LoVo (cell line): Measurements from ENCODE around the gene TMEM242.
"Not testable (repeated sequence)": the region's sequence is repeated elsewhere in the genome, so short reads cannot be mapped to it uniquely, and the experiment has no call there.

Source experiments
- DNase-seq: peaks from one replicate; pipeline ENCODE4 v3.0.0-alpha.2; 2016; ENCODE audit warnings: low spot score

TMEM242 gene

DNA sequence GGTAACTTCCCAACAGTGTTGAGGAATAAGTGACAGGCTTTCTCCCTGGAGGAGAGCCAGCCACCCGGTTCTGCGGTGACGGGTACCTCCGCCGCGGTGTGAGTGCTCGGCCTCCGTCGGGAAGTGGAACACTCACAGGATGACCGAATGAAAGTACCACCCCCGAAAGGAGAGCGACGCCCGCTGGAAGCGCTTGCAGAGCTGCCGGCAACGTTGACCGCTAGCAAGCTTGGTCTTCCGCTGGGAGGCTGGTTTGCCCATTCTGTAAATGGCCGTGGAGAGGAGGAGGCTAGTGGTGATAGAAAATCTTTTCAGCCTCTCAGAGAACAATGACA is 614 bp upstream of the TMEM242 start:
- peak; percentile 57 for DNase-seq

DNA sequence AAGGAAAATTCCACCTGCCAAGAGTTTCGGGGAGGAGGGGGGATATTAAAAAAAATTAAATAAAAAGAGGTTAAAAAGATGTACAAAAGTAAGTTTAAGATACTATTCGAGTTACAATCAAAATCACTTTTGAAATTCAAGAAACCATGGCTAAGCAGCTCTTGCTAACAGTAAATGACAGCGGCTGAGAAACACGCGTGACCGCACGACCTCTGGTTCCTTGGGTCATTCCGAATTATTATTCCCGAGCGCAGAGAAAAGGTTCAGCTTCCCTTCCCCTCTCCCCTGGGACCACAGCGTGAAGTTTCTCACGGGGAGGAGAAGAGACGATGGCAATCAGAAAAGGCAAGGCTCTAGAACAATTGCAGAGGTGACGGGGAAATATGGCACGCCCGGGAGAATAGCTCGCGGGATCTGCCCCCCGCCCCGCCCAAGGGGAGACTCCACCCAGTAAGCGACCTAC is 496 bp downstream of the TMEM242 start:
- peak; percentile 89 for DNase-seq

DNA sequence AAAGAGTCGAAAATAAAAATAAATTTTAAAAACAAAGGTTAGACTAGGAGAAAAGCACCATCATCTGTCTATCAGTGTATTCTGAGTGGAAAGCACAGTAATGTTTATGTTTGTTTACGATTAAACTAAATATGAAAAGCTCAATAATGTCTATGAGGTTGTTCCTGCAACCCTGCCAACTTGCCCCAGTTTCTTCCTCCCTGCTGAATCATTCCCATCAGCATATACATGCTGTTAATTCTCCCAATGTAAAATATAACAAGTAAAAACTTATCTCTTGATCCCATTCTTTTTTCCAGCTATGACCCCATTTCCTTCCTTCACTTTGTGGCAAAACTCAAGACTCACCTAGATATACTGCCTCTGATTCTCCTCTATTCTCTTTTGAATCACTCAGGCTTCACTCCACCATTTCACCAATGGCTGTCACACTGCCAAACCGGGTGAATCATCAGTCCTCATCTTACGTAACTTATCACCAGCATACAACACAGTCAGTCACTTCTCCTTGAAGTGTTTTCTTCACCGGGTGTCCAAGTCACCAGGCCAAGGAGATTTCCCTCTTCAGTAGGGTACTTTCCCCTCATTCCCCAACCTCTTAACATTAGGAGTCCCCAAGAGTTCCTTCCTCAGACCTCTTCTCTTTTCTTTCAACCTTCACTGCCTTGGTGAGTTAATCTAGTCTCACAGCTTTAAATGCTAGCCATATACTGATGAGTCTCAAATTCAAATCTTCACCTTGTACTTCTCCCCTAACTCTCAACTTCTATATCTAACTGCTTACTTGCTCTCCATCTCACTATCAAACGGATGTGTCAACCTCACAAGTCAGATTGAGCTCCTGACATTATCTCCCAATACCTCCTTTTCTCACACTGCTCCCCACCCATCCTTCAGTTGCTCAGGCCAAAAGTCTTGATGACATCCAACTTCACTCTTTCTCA is 6.2 kb downstream of the TMEM242 start:
- peak; percentile 50 for DNase-seq

DNA sequence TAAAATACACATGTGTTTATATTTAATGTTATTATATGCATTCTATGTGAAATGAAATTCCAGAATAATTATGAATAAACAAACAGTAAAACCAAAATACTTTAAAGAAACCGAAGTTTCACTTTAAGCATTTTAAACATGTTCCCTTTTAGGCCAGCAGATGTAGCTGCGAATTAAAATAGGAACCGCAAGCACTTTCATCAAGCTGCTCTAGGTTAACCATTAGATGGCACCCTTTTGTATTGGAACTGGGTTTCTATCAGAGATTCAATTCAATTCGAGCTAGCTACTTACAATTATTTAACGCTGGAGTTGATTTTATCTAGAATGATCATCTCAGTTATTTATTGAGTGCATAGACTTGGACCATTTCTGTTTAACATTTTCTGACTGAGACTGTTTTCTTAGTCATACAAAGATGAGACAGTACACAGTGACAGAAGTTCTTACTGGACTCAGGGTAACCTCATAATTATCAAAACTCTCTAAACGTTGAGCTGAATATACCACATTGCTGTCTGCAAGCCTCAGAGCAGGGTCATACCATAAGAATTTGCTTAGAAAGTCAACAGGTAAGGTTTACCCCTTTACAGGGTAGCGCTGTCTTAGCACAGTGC is 8.5 kb downstream of the TMEM242 start:
- peak; percentile 63 for DNase-seq

DNA sequence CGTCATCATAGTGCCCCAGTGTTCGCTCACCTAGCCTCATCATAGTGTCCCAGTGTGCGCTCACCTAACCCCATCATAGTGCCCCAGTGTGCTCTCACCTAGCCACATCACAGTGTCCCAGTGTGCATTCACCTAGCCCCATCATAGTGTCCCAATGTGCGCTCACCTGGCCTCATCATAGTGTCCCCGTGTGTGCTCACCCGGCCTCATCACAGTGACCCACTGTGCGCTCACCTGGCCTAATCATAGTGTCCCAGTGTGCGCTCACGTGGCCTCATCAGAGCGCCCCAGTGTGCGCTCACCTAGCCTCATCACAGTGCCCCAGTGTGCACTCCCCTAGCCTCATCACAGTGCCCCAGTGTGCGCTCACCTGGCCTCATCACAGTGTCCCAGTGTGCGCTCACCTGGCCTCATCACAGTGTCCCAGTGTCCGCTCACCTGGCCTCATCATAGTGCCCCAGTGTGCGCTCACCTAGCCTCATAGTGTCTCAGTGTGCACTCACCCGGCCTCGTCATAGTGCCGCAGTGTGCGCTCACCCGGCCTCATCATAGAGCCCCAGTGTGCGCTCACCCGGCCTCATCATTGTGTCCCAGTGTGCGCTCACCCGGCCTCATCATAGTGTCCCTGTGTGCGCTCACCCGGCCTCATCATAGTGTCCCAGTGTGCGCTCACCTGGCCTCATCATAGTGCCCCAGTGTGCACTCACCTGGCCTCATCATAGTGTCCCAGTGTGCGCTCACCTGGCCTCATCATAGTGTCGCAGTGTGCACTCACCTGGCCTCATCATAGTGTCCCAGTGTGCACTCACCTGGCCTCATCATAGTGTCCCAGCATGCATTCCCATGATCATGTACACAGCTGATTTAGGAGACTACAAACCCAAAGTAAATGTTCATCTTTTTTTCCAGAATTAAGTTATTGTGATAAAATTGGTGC is 9.5 kb downstream of the TMEM242 start:
- no peak for DNase-seq

DNA sequence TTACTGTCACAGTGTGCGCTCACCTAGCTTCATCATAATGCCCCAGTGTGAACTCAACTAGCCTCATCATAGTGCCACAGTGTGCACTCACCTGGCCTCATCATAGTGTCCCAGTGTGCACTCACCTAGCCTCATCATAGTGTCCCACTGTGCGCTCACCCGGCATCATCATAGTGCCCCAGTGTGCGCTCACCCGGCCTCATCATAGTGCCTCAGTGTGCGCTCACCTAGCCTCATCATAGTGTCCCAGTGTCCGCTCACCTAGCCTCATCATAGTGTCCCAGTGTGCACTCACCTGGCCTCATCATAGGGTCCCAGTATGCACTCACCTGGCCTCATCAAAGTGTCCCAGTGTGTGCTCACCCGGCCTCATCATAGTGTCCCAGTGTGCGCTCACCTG is 10.6 kb downstream of the TMEM242 start:
- no peak for DNase-seq

DNA sequence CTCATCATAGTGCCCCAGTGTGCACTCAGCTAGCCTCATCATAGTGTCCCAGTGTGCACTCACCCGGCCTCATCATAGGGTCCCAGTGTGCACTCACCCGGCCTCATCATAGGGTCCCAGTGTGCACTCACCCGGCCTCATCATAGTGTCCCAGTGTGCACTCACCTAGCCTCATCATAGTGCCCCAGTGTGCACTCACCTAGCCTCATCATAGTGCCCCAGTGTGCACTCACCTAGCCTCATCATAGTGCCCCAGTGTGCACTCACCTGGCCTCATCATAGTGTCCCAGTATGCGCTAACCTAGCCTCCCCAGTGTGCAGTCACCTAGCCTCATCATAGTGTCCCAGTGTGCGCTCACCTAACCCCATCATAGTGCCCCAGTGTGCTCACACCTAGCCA is 12.6 kb downstream of the TMEM242 start:
- DNase-seq, result not testable (repeated sequence)

DNA sequence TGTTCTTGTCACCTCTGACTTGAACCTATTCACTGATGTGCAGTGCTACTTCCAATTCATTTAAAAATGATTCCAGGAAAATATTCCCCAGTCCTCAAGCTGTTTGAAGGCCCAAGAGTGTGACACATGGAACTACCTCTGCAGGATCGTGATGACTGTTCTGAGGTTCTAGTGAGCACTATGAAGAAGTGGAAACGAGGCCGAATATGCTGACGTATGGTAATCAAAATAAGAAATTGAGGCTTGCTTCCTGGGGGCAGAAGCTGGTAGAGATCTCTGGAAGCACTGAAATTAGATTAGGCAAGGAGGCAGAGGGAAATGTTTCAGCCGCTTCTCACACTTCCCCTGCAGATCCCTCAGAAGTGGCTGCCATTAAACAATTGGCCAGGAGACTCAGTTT is 15.7 kb downstream of the TMEM242 start:
- DNase-seq, result no peak

DNA sequence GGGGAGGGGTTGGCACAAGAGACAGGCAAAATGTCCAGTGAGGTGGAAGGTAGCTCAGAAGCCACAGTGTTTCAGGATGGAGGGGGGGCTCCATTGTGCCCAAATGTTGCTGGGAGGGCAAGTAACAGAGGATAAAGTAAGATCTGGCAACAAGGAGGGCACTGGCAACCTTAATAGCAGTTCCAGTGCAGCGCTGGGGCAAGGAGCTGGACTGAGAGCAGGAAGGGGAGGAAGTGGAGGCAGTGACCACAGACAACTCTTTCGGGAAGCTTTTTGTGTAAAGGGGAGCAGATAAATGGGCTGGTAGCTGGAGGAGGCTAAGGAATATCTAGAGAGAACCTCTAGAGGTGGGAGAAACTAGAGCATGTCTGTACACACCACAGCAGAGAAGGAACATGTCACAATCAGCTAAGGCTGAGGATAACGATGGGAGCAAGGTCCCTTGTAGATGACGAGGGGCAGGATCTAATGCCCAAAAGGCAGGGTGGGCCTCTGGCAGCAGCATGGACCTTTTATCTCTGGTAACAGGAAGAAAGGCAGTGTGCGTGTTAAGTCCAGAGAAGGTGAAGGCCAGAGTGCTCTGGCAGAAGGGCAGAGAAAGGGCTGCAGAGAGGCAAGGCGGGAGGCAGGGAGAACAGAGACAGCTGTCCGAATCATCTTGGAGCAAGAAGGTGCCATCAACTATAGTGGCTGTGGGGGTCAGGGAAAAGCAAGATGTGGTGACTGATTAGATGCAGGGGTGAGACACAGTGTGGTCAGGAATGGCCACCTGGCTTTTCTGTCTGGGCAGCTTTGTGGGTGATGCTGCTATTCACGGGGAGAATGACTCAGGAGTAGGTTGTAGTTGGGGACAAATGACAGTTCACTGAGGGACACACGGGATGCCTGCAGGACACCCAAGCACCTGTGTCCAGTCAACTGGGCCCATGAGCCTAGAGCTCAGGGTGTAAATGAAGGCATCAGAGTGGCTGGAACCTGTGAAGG is 17.4 kb downstream of the TMEM242 start:
- no peak for DNase-seq

DNA sequence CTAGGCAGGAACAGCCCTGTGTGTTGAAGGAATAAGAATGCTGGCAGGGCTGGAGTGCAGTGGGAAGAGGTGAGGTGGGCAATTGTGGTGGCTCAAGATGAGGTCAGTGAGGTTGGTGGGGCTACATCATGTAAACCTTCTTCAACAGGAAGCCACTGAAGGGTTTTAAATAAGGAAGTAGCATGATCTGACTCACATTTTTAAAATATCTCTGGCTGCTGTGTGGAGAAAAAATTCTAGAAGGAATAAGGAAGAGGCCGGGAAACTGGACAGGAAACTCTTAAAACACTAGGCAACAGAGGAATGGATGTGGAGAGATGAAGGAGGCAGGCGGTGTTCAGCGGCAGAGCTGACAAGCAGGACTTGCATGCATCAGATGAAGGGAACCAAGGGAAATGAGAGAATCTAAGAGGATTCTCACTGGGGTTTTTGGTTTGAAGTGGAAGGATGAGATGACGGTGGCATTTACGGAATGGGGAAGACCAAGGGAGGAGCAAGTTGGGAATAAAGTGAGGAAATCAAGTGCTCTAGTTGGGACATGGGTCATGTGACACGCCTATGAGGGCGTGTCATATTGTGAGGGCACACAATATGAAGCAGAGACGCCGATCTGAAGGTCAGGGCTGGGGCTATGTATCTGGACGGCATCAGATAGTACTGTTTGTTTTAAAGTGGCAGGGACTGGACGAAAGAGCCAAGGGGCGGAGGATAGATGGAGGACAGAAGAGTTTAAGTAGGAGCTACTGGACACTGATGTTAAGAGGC is 18.2 kb downstream of the TMEM242 start:
- no peak for DNase-seq

DNA sequence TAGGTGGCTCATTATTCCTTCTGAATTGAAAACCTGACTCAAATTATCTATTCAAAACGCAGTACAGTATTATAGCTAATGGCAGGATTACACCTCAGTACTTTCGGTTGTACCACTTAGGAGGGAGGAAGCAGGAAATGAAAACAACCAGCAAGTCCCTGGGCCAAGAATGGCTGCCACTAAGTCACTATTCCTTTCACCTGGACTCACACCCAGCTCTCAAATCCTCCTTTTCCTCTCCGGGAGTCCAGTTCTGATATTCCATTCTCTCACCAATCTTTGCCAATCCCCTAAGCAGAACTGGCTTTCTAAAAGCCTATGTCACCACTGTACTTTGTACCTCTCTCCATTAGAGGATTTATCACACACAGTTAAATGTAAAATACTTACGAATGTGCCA is 20.6 kb downstream of the TMEM242 start:
- DNase-seq, result no peak

DNA sequence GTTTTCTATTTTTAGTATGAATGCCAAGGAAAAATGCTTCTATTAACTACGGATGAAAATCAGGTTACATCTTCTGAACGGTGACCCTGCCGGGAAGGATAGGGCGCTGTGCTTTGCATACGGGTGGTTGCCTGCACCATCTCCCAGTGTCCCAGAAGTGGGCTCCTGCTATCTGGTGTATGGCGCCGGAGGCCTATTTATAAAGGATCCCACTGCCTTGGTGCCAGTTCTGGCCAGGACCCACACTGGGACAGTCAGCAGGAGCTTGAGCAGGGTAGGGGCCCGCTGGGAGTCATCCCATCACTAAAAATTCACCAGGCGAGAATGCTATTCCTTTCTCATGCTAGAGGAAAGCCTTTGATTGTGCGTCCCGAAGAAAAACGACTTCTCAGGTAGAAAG is 22.9 kb downstream of the TMEM242 start:
- DNase-seq, result no peak

DNA sequence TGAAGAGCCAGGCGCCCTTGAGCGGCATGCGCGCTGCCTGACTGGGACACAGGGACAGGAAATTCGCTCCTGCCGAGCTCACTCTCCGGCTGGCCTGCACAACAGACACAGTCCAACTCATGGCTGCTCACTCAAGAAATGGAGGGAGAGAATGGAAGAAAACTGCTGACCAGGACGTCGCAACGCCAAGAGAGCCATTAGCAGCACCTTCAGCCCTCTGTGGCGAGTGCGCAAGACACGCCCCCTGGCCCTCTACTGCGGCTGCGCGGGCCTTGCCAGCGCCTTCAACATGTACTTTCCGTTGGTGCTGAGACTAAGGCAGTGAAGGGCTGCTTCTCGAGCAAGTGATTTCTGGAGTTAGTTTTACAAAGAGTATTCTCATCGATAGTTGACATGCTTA is 23.3 kb downstream of the TMEM242 start:
- no peak for DNase-seq

DNA sequence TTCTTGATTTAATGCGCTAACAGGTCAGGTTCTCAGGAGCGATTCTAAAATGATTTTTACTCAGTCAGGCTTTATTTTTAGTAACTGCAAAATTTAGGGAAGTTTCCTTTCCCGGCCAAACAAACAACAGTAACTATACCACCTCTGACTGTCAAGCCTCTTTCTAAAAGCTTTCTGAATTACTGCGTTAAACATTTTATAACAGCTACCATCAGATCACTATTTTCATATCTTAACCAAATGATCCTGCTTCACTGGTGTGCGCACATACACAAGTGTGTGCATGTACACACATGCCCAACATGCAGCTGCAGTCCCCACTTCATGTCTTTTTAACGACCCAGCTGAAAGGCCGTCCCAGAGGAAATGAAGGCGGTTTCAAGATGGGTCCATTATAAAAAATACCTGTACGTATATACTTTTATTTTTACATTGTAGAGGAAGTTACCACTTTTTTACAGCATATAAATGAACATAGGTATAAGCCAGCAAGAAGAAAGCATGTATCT is 25.0 kb downstream of the TMEM242 start:
- no peak for DNase-seq

DNA sequence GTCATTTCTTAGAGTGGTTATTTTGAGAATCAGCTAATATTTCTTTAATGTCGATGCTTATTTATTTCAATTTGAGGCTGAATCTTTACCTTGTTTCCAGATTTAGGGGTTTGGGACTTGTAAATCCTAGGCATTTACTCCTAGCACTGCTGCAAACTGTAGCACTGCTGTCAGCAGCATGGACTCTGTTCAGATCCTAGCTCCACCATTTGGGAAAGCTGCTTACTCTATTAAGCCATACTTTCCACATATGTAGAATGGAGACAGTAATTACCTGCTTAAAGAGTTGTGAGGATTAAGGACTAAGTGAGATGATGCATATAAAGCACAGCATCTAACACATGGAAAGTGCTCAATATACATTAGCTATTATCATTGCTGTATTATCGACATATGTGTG is 28.7 kb downstream of the TMEM242 start:
- DNase-seq, result no peak

DNA sequence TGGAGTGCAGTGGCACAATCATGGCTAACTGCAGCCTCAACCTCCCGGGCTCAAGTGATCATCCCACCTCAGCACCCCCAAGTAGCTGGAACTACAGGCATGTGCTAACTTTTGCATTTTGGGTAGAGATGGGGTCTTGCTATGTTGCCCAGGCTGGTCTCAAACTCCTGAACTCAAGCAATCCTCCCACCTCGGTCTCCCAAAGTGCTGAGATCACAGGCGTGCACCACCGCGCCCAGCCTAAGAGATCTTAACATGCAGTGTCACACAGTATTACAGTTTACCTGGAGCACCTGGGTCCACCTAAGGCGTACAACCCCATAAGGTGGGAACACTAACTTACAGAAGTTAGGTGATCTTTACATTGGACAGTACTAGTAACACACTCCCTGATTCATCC is 29.5 kb downstream of the TMEM242 start:
- DNase-seq, result no peak

DNA sequence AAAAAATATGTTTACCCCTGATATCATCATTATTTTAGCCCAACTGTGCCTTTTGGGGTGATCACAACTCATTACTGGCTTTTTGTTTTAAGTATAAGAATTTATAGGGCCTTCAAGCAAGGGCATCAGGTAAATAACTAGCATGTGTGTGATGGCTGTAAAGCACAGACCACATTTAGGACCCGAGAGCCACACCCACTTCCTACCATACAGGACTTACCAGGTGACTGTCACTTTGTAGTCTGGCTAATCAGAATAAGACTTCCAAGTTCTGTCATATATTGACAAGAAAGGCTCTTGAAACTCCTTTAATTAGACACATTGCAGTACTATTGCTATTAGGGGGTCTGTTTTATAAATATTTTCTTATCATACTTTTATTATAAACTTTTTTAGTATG is 31.1 kb downstream of the TMEM242 start:
- no peak for DNase-seq

DNA sequence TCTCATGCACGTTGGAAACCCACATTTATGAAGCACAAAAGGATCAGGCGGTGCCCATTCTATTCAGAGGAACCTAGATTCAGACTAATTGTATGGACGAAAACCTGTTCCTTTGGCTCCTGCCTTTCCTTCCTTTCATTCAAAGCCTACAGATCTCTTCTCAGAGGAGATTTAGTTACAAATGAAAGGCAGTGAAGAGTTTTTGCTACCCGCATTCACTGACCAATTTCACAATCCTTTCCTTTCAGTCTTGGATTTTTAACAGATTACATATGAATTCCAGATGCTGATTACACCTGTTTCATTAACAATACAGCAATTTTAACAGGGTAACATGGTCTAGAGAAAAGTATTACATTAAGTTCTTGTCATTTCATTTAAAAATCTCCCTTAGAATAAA is 32.0 kb downstream of the TMEM242 start:
- DNase-seq, result no peak

DNA sequence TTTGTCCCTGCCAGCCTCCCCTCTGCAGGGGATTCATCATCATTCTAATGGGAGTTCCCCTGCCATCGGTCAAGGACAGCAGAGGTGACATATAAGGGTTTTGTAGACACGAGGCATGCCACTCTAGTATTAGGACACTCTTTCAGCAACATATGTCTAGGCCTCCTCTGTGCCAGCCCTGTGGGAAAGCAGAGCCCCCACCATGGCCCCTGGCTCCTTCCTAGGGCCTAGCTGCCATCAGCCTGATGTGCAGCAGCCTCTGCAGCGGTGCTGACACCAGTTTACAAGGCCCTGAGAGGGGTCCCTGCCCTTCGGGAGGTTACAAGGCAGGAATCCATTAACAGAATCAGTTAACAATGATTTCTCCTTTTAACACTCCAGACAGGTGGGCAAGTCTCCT is 32.5 kb downstream of the TMEM242 start:
- DNase-seq, result no peak

DNA sequence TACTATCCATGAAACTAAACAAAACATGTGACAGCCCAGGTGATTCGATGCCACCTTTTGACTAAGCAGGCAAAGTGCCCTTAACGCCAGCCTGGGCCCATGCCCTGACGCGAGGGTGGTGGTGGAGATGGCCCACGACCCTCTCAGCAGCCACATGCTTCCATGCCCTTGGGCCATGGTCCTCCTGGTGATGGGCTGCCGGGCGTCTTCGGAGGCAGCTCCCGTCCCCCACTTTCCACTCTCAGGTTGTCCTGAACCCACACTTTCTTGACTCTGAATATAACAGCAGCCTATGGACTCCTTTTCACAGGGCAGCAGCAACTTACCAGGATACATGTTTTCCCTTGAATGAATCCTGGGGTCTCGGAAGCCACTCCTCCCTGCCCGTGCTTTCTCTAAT is 33.6 kb downstream of the TMEM242 start:
- DNase-seq, result no peak
